IMR-90 (cell line): Measurements from ENCODE around the gene TTC27. TPM values are rescaled to one million over a fixed set of nuclear protein-coding genes. Genes with fewer than 3 reads are reported as not detected.

Experiments
- ATAC-seq: fragments of 200-7000 bp; cut with Tn5 transposase; 2 replicates; pipeline ENCODE4 v1.9.1; 2020; ENCODE audit warnings: low read depth, mild to moderate bottlenecking, moderate library complexity
- BruUV-seq: library from RNA; stranded (reverse); fragments of 400-500 nt; replicated peaks from 2 replicates; lab custom pipeline; 2021; lab: Mats Ljungman, UMichigan
- CTCF ChIA-PET: fragments of 300-600 bp; formaldehyde crosslinking; extraction: SDS; loops from one replicate; lab custom pipeline; 2021; ENCODE audit warnings: antibody characterized with exemption; lab: Yijun Ruan, JAX
- POLR2A ChIA-PET: fragments of 300-600 bp; sonication (Branson Sonifier 250); formaldehyde crosslinking; loops from one replicate; lab custom pipeline; 2022; ENCODE audit warnings: antibody characterized with exemption; ENCODE audit not compliant: unreplicated experiment; lab: Charles Lee
- DNase-seq: peaks from one replicate; pipeline ENCODE4 v3.0.0; 2013
- H2AFZ ChIP-seq: replicated peaks from 2 replicates; pipeline ENCODE3; 2013; ENCODE audit warnings: low read length, mild to moderate bottlenecking; ENCODE audit not compliant: poor library complexity
- H2AK5ac ChIP-seq: 2 replicates; pipeline ENCODE4 v1.6.1; 2013; ENCODE audit warnings: low read depth, low read length, inconsistent platforms
- H2AK9ac ChIP-seq: replicated peaks from 2 replicates; pipeline ENCODE3; 2013; ENCODE audit warnings: mild to moderate bottlenecking, low read depth, low read length, moderate library complexity; ENCODE audit not compliant: poor library complexity
- H2BK120ac ChIP-seq: 2 replicates; pipeline ENCODE4 v1.6.1; 2013; ENCODE audit warnings: low read depth, low read length, inconsistent platforms
- H2BK15ac ChIP-seq: 3 replicates; pipeline ENCODE4 v1.6.1; 2013; ENCODE audit warnings: low read depth, low read length, inconsistent platforms
- H2BK20ac ChIP-seq: 2 replicates; pipeline ENCODE4 v1.6.1; 2013; ENCODE audit warnings: low read depth, mild to moderate bottlenecking, inconsistent platforms, low read length, moderate library complexity
- H2BK5ac ChIP-seq: 2 replicates; pipeline ENCODE4 v1.6.1; 2013; ENCODE audit warnings: mild to moderate bottlenecking, low read depth, low read length, inconsistent platforms; ENCODE audit not compliant: poor library complexity, severe bottlenecking
- H3K14ac ChIP-seq: replicated peaks from 2 replicates; pipeline ENCODE4 v1.6.1; 2013; ENCODE audit warnings: low read depth, low read length, inconsistent platforms
- H3K18ac ChIP-seq: 2 replicates; pipeline ENCODE4 v1.6.1; 2013; ENCODE audit warnings: low read depth, low read length, control low read depth
- H3K23ac ChIP-seq: 2 replicates; pipeline ENCODE4 v1.6.1; 2013; ENCODE audit warnings: low read depth, low read length, inconsistent platforms
- H3K27ac ChIP-seq: 2 replicates; pipeline ENCODE4 v1.5.1; 2013; ENCODE audit warnings: mild to moderate bottlenecking, control low read depth, low read length; ENCODE audit not compliant: insufficient read depth
- H3K27me3 ChIP-seq: 2 replicates; pipeline ENCODE4 v1.6.1; 2013; ENCODE audit warnings: low read length; ENCODE audit not compliant: control insufficient read depth, insufficient read depth
- H3K36me3 ChIP-seq: 2 replicates; pipeline ENCODE4 v1.6.1; 2013; ENCODE audit warnings: low read length, mixed read lengths; ENCODE audit not compliant: control insufficient read depth, insufficient read depth
- H3K4ac ChIP-seq: 2 replicates; pipeline ENCODE4 v1.6.1; 2013; ENCODE audit warnings: low read depth, low read length, inconsistent platforms
- H3K4me1 ChIP-seq: 2 replicates; pipeline ENCODE4 v1.6.1; 2013; ENCODE audit warnings: low read length, mixed read lengths; ENCODE audit not compliant: control insufficient read depth, insufficient read depth
- H3K4me2 ChIP-seq: 2 replicates; pipeline ENCODE4 v1.6.1; 2013; ENCODE audit warnings: low read depth, mild to moderate bottlenecking, control low read depth, low read length, moderate library complexity
- H3K4me3 ChIP-seq: 2 replicates; pipeline ENCODE4 v1.5.1; 2013; ENCODE audit warnings: low read depth, mild to moderate bottlenecking, control low read depth, low read length, moderate library complexity; ENCODE audit not compliant: insufficient read depth
- H3K56ac ChIP-seq: 2 replicates; pipeline ENCODE4 v1.6.1; 2013; ENCODE audit warnings: low read length, inconsistent platforms; ENCODE audit not compliant: insufficient read depth; ENCODE audit errors: extremely low read depth
- H3K79me1 ChIP-seq, 2 experiments: 2 replicates each; pipeline ENCODE4 v1.6.1; 2013; ENCODE audit warnings: low read length in 2 of 2, inconsistent platforms in 1 of 2, low read depth in 1 of 2
- H3K9ac ChIP-seq: 2 replicates; pipeline ENCODE4 v1.6.1; 2013; ENCODE audit warnings: low read depth, low read length, control low read depth
- H3K9me1 ChIP-seq: 2 replicates; pipeline ENCODE4 v1.6.1; 2013; ENCODE audit warnings: low read length, inconsistent platforms; ENCODE audit not compliant: insufficient read depth
- H3K9me3 ChIP-seq: 2 replicates; pipeline ENCODE4 v1.6.1; 2013; ENCODE audit warnings: low read length; ENCODE audit not compliant: control insufficient read depth, insufficient read depth
- H4K20me1 ChIP-seq: 2 replicates; pipeline ENCODE4 v1.6.1; 2013; ENCODE audit warnings: low read length, inconsistent platforms; ENCODE audit not compliant: insufficient read depth
- H4K5ac ChIP-seq: 2 replicates; pipeline ENCODE4 v1.6.1; 2013; ENCODE audit warnings: mild to moderate bottlenecking, low read depth, low read length, control low read depth
- H4K8ac ChIP-seq, 2 experiments: 2 replicates each; pipeline ENCODE4 v1.6.1; 2013; ENCODE audit warnings: low read depth in 2 of 2, low read length in 2 of 2, control low read depth in 1 of 2, inconsistent platforms in 1 of 2
- H4K91ac ChIP-seq: 2 replicates; pipeline ENCODE4 v1.6.1; 2013; ENCODE audit warnings: low read depth, low read length, inconsistent platforms; ENCODE audit not compliant: insufficient read depth
- CEBPB ChIP-seq: IDR thresholded peaks from 2 replicates; pipeline ENCODE4 v1.6.1; 2012; ENCODE audit warnings: low read depth, low read length, improper control_type of control experiment
- CHD1 ChIP-seq: IDR thresholded peaks from 2 replicates; pipeline ENCODE4 v1.6.1; 2012; ENCODE audit warnings: low read depth, low read length, improper control_type of control experiment
- MAFK ChIP-seq: IDR thresholded peaks from 2 replicates; pipeline ENCODE4 v1.6.1; 2012; ENCODE audit warnings: low read depth, low read length, improper control_type of control experiment
- MXI1 ChIP-seq: IDR thresholded peaks from 2 replicates; pipeline ENCODE4 v1.6.1; 2012; ENCODE audit warnings: low read depth, mild to moderate bottlenecking, low read length, moderate library complexity, borderline replicate concordance
- NFE2L2 ChIP-seq: fragments of 150-350 bp; IDR thresholded peaks from 2 replicates; pipeline ENCODE4 v1.6.1; 2016; ENCODE audit warnings: low read depth, mild to moderate bottlenecking, low read length
- POLR2A ChIP-seq: IDR thresholded peaks from 2 replicates; pipeline ENCODE4 v1.6.1; 2012; ENCODE audit warnings: mild to moderate bottlenecking, low read depth, low read length
- RAD21 ChIP-seq: IDR thresholded peaks from 2 replicates; pipeline ENCODE4 v1.6.1; 2012; ENCODE audit warnings: low read length, improper control_type of control experiment
- RCOR1 ChIP-seq: IDR thresholded peaks from 2 replicates; pipeline ENCODE4 v1.6.1; 2012; ENCODE audit warnings: mild to moderate bottlenecking, low read length, improper control_type of control experiment; ENCODE audit not compliant: insufficient replicate concordance
- SMC3 ChIP-seq: fragments of 150-350 bp; IDR thresholded peaks from 2 replicates; pipeline ENCODE4 v1.6.1; 2016; ENCODE audit warnings: low read depth, mild to moderate bottlenecking, antibody characterized with exemption, low read length, moderate library complexity
- WGBS, 2 experiments: methylation state at CpG; one replicate each; pipeline versions ENCODE4 v1.1.5 to v1.1.7; 2013; ENCODE audit warnings: missing lambda C conversion rate in 2 of 2; ENCODE audit not compliant: insufficient read length in 1 of 2; ENCODE audit errors: extremely low coverage in 2 of 2; 5-methylcytosine and 5-hydroxymethylcytosine counted together
- dilution Hi-C: fragments of 300-500 bp; cut with HindIII; formaldehyde crosslinking; loops from one replicate; pipeline ENCODE4 v1.14.3; 2018; ENCODE audit warnings: low sequenced_read_pairs; ENCODE audit not compliant: unreplicated experiment
- in situ Hi-C: fragments of 300-500 bp; cut with MboI; formaldehyde crosslinking; loops from 3 replicates; pipeline ENCODE4 v1.14.3; 2019; ENCODE audit warnings: low sequenced_read_pairs, inconsistent platforms, mixed read lengths
- intact Hi-C: fragments of 100-400 bp; cut with micrococcal nuclease; formaldehyde crosslinking; loops from 2 replicates; pipeline ENCODE4 v1.10.0; 2022
- polyA plus RNA-seq, 3 experiments: library from polyadenylated mRNA; depleted of rRNA; stranded (reverse); fragments of >200 nt; gene quantifications; 2 replicates each; pipeline ENCODE4 v1.2.3, GENCODE V29; 2012; ENCODE audit warnings: low replicate concordance in 1 of 3
- total RNA-seq: library from RNA; depleted of rRNA; stranded (reverse); fragments of >200 nt; gene quantifications from 2 replicates; pipeline ENCODE4 v1.2.3, GENCODE V29; 2012
- TF ChIP-seq, protein P1 (sequence below): conservative IDR thresholded peaks from 2 replicates; pipeline ENCODE4 v1.5.1; 2012; ENCODE audit warnings: mild to moderate bottlenecking, low read depth, low read length, improper control_type of control experiment
- TF ChIP-seq, protein P2 (sequence below): fragments of 150-350 bp; IDR thresholded peaks from 2 replicates; pipeline ENCODE4 v1.6.1; 2016; ENCODE audit warnings: low read depth, mild to moderate bottlenecking, low read length, moderate library complexity, borderline replicate concordance
- TF ChIP-seq, protein P3 (sequence below): fragments of 150-350 bp; IDR thresholded peaks from 2 replicates; pipeline ENCODE4 v1.6.1; 2017; ENCODE audit warnings: mild to moderate bottlenecking, antibody characterized with exemption, low read length, low read depth

Gene TTC27
- total and polyA plus RNA-seq, 2 of the 4 experiments (the other 2 are of a cell fraction), result 12.7 to 30.5 TPM

DNA sequence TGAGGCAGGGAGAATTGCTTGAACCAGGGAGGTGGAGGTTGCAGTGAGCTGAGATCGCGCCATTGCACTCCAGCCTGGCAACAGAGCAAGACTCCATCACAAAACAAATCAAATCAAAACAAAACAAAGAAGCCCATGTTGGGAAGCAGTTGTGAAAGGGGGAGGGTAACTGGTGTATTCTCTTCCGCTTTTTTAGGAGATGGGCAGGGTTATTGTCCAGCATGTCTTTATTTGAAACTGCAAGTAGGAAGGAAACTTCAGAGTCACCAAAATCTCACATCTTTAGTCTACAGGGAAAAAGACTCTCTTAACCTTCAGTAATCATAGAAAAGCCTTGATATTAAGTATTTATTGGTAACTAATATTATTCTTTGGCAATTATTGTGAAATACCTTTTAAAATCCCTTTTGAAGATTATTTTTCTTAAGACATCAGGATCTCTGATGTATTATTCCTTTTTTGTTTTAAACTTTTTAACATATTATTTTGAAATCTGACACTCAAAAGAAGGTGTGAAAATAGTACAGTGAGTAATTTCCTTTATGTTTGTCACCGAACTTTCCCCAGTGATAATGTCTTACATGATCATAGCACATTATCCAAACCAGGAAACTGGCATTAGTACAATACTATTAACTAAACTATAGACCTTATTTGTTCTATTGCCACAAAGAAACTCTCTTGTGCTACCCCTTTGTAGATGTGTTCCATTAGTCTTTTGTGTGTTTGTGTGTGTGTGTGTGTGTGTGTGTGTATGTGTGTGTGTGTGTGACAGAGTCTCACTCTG, 234.6 kb downstream of the TTC27 start:
- peaks cover 16% of the 10 kb centered on the region for H3K4me1 ChIP-seq
- TF ChIP-seq CEBPB, result no peak
- TF ChIP-seq, protein P1, sequence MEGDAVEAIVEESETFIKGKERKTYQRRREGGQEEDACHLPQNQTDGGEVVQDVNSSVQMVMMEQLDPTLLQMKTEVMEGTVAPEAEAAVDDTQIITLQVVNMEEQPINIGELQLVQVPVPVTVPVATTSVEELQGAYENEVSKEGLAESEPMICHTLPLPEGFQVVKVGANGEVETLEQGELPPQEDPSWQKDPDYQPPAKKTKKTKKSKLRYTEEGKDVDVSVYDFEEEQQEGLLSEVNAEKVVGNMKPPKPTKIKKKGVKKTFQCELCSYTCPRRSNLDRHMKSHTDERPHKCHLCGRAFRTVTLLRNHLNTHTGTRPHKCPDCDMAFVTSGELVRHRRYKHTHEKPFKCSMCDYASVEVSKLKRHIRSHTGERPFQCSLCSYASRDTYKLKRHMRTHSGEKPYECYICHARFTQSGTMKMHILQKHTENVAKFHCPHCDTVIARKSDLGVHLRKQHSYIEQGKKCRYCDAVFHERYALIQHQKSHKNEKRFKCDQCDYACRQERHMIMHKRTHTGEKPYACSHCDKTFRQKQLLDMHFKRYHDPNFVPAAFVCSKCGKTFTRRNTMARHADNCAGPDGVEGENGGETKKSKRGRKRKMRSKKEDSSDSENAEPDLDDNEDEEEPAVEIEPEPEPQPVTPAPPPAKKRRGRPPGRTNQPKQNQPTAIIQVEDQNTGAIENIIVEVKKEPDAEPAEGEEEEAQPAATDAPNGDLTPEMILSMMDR, result no peak
- TF ChIP-seq MAFK, result no peak
- TF ChIP-seq NFE2L2, result no peak
- TF ChIP-seq, protein P2, sequence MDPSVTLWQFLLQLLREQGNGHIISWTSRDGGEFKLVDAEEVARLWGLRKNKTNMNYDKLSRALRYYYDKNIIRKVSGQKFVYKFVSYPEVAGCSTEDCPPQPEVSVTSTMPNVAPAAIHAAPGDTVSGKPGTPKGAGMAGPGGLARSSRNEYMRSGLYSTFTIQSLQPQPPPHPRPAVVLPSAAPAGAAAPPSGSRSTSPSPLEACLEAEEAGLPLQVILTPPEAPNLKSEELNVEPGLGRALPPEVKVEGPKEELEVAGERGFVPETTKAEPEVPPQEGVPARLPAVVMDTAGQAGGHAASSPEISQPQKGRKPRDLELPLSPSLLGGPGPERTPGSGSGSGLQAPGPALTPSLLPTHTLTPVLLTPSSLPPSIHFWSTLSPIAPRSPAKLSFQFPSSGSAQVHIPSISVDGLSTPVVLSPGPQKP, result no peak
- no peak for TF ChIP-seq SMC3
- TF ChIP-seq RCOR1, result no peak
- TF ChIP-seq POLR2A, result no peak
- TF ChIP-seq, protein P3, sequence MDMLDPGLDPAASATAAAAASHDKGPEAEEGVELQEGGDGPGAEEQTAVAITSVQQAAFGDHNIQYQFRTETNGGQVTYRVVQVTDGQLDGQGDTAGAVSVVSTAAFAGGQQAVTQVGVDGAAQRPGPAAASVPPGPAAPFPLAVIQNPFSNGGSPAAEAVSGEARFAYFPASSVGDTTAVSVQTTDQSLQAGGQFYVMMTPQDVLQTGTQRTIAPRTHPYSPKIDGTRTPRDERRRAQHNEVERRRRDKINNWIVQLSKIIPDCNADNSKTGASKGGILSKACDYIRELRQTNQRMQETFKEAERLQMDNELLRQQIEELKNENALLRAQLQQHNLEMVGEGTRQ, result no peak
- no peak for TF ChIP-seq RAD21
- TF ChIP-seq MXI1, result no peak
- TF ChIP-seq CHD1, result no peak
- no TSS peak for BruUV-seq
- 0 out of 4 replicates have a peak overlapping the region, but pooled peaks of 1 of the 2 experiments have one; percentile 13 for H4K8ac ChIP-seq
- H3K18ac ChIP-seq, result peak overlapping the region; percentile 71; the same call in 1 of the 2 replicates
- DNase-seq (no peak), ATAC-seq (no peak)
- peak overlapping the region; percentile 68 for H2BK120ac ChIP-seq
- no peaks in the 10 kb centered on the region for H3K27me3 ChIP-seq
- ChIA-PET CTCF (no interaction called here), POLR2A (no interaction called here)
- H2BK5ac ChIP-seq, result peak overlapping the region; percentile 56
- no peak overlapping the region for H3K9ac ChIP-seq
- intact Hi-C loops, result loop anchor here (5.0 kb wide), 4 partner anchors 65 to 275 kb away; partner anchors contain the start of gene LTBP1
- peak overlapping the region; percentile 65; the same call in 1 of the 2 replicates for H3K14ac ChIP-seq
- no peak overlapping the region for H3K27ac ChIP-seq
- no peaks in the 10 kb centered on the region for H3K9me3 ChIP-seq
- H2BK15ac ChIP-seq, result peak overlapping the region; percentile 55; the same call in 1 of the 3 replicates
- no peaks in the 10 kb centered on the region for H4K20me1 ChIP-seq
- no peaks in the 10 kb centered on the region for H3K36me3 ChIP-seq
- H2BK20ac ChIP-seq, result peak overlapping the region; percentile 80
- no peak overlapping the region for H3K4me3 ChIP-seq
- no peak overlapping the region for H4K5ac ChIP-seq
- peak overlapping the region; percentile 75; the same call in 1 of the 2 replicates for H2AK5ac ChIP-seq
- H3K56ac ChIP-seq, result no peak overlapping the region
- H3K23ac ChIP-seq, result no peak overlapping the region
- H3K79me1 ChIP-seq, result no peaks in the 10 kb centered on the region
- no peak overlapping the region for H3K4me2 ChIP-seq
- whole genome bisulfite sequencing, 2 experiments, result no CpG with 5 or more reads among the region's 4 CpGs
- H3K9me1 ChIP-seq, result peaks cover 11% of the 10 kb centered on the region
- H3K4ac ChIP-seq, result peak overlapping the region; percentile 93
- dilution Hi-C loops, result no loop called here
- no peak overlapping the region for H2AFZ ChIP-seq
- H4K91ac ChIP-seq, result peak overlapping the region; percentile 39; the same call in 1 of the 2 replicates
- in situ Hi-C loops, result no loop called here
- H2AK9ac ChIP-seq, result no peak overlapping the region
